ENCODE measurements around the gene PLEKHA6. TPM values are rescaled to one million over a fixed set of nuclear protein-coding genes. Genes with fewer than 3 reads are reported as not detected.

Gene PLEKHA6
- total and polyA plus RNA-seq, 2 of the 8 experiments (the other 6 are each of a cell fraction or from before 2014, with no cell fraction given) = 4.8 to 20.2 TPM

GRCh38 chr1:204335533-204335932, 24.2 kb downstream of the PLEKHA6 start:
- FAIRE-seq (no peak), DNase-seq (ENCODE audit: low read depth in 1 of 2, low spot score in 2 of 2) (no peak)
- no peak overlapping the region for H3K9ac ChIP-seq (replicated peaks in 1 of 4; ENCODE audit: extremely low read depth in 1 of 4, low read depth in 3 of 4, low read length in 3 of 4)
- H2AFZ ChIP-seq (ENCODE audit: low read length) = no peak overlapping the region
- H2BK120ac ChIP-seq (replicated peaks; ENCODE audit: low read depth, low read length) = no peak overlapping the region
- no peaks in the 10 kb centered on the region for H3K79me1 ChIP-seq (ENCODE audit: low read depth, low read length)
- H4K20me1 ChIP-seq (replicated peaks in 1 of 2; ENCODE audit: control insufficient read depth in 1 of 2, insufficient read depth in 2 of 2, low read length in 2 of 2) = no peaks in the 10 kb centered on the region
- H3K9me3 ChIP-seq (ENCODE audit: insufficient read depth in 2 of 2, low read depth in 1 of 2, low read length in 1 of 2) = no peaks in the 10 kb centered on the region
- 90% methylated on average over 1 of the region's 1 CpG; no CpG with 5 or more reads in 1 of the 2 experiments for WGBS, 2 experiments (ENCODE audit: extremely low coverage in 1 of 2, insufficient coverage in 1 of 2, insufficient read length in 1 of 2, insufficient replicate concordance in 2 of 2, low coverage in 1 of 2, low lambda C conversion rate in 2 of 2, missing lambda C conversion rate in 1 of 2)
- no peaks in the 10 kb centered on the region for H3K36me3 ChIP-seq (ENCODE audit: control insufficient read depth in 2 of 4, insufficient read depth in 4 of 4, low read length in 3 of 4)
- TF ChIP-seq CTCF (IDR thresholded peaks at IDR 0.05; ENCODE audit: control extremely low read depth in 1 of 3, insufficient read depth in 1 of 3, low read depth in 1 of 3, low read length in 3 of 3) (no peak), CHD2 (IDR thresholded peaks at IDR 0.05; ENCODE audit: low read length) (no peak), CEBPB (IDR thresholded peaks at IDR 0.05; ENCODE audit: low read depth, low read length) (no peak), NANOG (IDR thresholded peaks at IDR 0.05; ENCODE audit: insufficient read depth, low read depth, low read length, poor library complexity, severe bottlenecking) (no peak)
- H2BK20ac ChIP-seq (ENCODE audit: low read length) = no peak overlapping the region
- peak overlapping the region in 1 of 2 experiments; percentile 16; a peak in 1 of 4 replicates for H3K4me2 ChIP-seq (ENCODE audit: insufficient read depth in 1 of 2, low read depth in 2 of 2, low read length in 2 of 2)
- H2BK12ac ChIP-seq (ENCODE audit: low read depth, low read length) = peak overlapping the region; percentile 82; the same call in 1 of the 2 replicates
- ChIA-PET POLR2A (ENCODE audit: partially characterized antibody) (no interaction called here), CTCF (ENCODE audit: partially characterized antibody) (interaction anchor here (1.2 to 3.0 kb wide), 3 partner anchors 8 to 28 kb away, joined by 3 to 9 read pairs (median 6); no protein-coding TSS in a partner anchor)
- H3K27ac ChIP-seq (ENCODE audit: low read depth, low read length) = no peak overlapping the region
- no peak overlapping the region for H3K4me3 ChIP-seq (ENCODE audit: extremely low read depth in 1 of 4, insufficient read depth in 2 of 4, low read depth in 3 of 4, low read length in 4 of 4)
- H2BK15ac ChIP-seq (ENCODE audit: low read length) = no peak overlapping the region
- no peak overlapping the region for H4K91ac ChIP-seq (replicated peaks; ENCODE audit: insufficient read length, low read length)
- no peaks in the 10 kb centered on the region for H3K79me2 ChIP-seq (ENCODE audit: control insufficient read depth in 1 of 2, insufficient read depth in 2 of 2, low read length in 2 of 2)
- H3K4me1 ChIP-seq (replicated peaks in 1 of 4; ENCODE audit: control insufficient read depth in 3 of 4, insufficient read depth in 4 of 4, low read length in 3 of 4) = peaks cover 20 to 36% (median 29%) of the 10 kb centered on the region in 4 experiments
- no peak overlapping the region for H3K56ac ChIP-seq (replicated peaks; ENCODE audit: insufficient read length, low read depth, low read length)
- no peaks in the 10 kb centered on the region; a peak in 2 of 7 replicates for H3K27me3 ChIP-seq (replicated peaks in 1 of 4; ENCODE audit: control insufficient read depth in 3 of 4, extremely low read depth in 1 of 4, insufficient read depth in 3 of 4, low read length in 3 of 4)
- H3K18ac ChIP-seq (ENCODE audit: extremely low read depth, low read length) = no peak overlapping the region
- H3K23me2 ChIP-seq (ENCODE audit: low read depth, low read length) = no peaks in the 10 kb centered on the region
- H3K4ac ChIP-seq (replicated peaks; ENCODE audit: insufficient read length, low read depth, low read length) = no peak overlapping the region
- no peak overlapping the region for H3K14ac ChIP-seq (ENCODE audit: insufficient read length)
- H4K5ac ChIP-seq (ENCODE audit: insufficient read length, low read depth, low read length) = no peak overlapping the region
- H3K23ac ChIP-seq (ENCODE audit: insufficient read length) = no peak overlapping the region
- H4K8ac ChIP-seq (ENCODE audit: extremely low read depth, insufficient read depth, low read length) = no peak overlapping the region
- peak overlapping the region; percentile 91; the same call in 1 of the 2 replicates for H2BK5ac ChIP-seq (ENCODE audit: low read depth, low read length)
- H2AK5ac ChIP-seq (ENCODE audit: low read depth, low read length) = no peak overlapping the region
